CD4-positive, alpha-beta memory T cell (primary cell): ENCODE measurements around the gene WBP1. TPM values are rescaled to one million over a fixed set of nuclear protein-coding genes. Genes with fewer than 3 reads are reported as not detected.

Experiments
- CTCF ChIA-PET: fragments of 350-600 bp; sonication (Branson Sonifier 250); formaldehyde crosslinking; loops from one replicate; lab custom pipeline; 2021; ENCODE audit warnings: inconsistent platforms; ENCODE audit not compliant: partially characterized antibody; lab: Charles Lee
- POLR2A ChIA-PET: fragments of 350-600 bp; sonication (Branson Sonifier 250); formaldehyde crosslinking; loops from one replicate; lab custom pipeline; 2021; ENCODE audit not compliant: partially characterized antibody; lab: Charles Lee
- DNase-seq, 5 donors: peaks; one replicate each; pipeline versions ENCODE4 v3.0.0 to v3.0.0-alpha.2; 2020 to 2022; ENCODE audit warnings: mixed read lengths in 1 of 5
- H3K27ac ChIP-seq: one replicate; pipeline ENCODE4 v1.7.0; 2013; ENCODE audit warnings: low read depth, low read length
- H3K27me3 ChIP-seq: 2 replicates; pipeline ENCODE4 v1.7.0; 2013; ENCODE audit warnings: mild to moderate bottlenecking, low read length, moderate library complexity; ENCODE audit not compliant: insufficient read depth
- H3K36me3 ChIP-seq: 2 replicates; pipeline ENCODE4 v1.7.0; 2013; ENCODE audit warnings: mild to moderate bottlenecking, low read length, moderate library complexity; ENCODE audit not compliant: insufficient read depth
- H3K4me1 ChIP-seq: 2 replicates; pipeline ENCODE4 v1.7.0; 2013; ENCODE audit warnings: mild to moderate bottlenecking, low read length, moderate library complexity; ENCODE audit not compliant: insufficient read depth
- H3K4me3 ChIP-seq, 2 donors: one replicate each; pipeline ENCODE4 v1.7.0; 2013; ENCODE audit warnings: low read length in 2 of 2, mild to moderate bottlenecking in 1 of 2
- H3K9me3 ChIP-seq, 2 donors: one replicate each; pipeline ENCODE4 v1.7.0; 2013; ENCODE audit warnings: low read length in 2 of 2, control low read depth in 1 of 2; ENCODE audit not compliant: control insufficient read depth in 1 of 2
- H3K27ac Mint-ChIP-seq, 7 donors: one replicate each; pipeline ENCODE4 v1.8.0; 2020 to 2021; ENCODE audit warnings: mixed read lengths in 7 of 7, mild to moderate bottlenecking in 6 of 7, inconsistent platforms in 3 of 7, moderate library complexity in 3 of 7
- H3K27me3 Mint-ChIP-seq, 2 donors: one replicate each; pipeline ENCODE4 v1.8.0; 2020 to 2021; ENCODE audit warnings: mixed read lengths in 2 of 2
- H3K36me3 Mint-ChIP-seq, 2 donors: one replicate each; pipeline ENCODE4 v1.8.0; 2020 to 2021; ENCODE audit warnings: mixed read lengths in 2 of 2, inconsistent platforms in 1 of 2, mild to moderate bottlenecking in 1 of 2
- H3K4me1 Mint-ChIP-seq, 4 donors: one replicate each; pipeline ENCODE4 v1.8.0; 2020 to 2021; ENCODE audit warnings: mixed read lengths in 4 of 4, mild to moderate bottlenecking in 1 of 4
- H3K4me3 Mint-ChIP-seq, 8 donors: one replicate each; pipeline ENCODE4 v1.8.0; 2020 to 2021; ENCODE audit warnings: mixed read lengths in 8 of 8, mild to moderate bottlenecking in 7 of 8, moderate library complexity in 6 of 8, inconsistent platforms in 3 of 8
- H3K9me3 Mint-ChIP-seq, 8 donors: one replicate each; pipeline ENCODE4 v1.8.0; 2020 to 2021; ENCODE audit warnings: mixed read lengths in 8 of 8, mild to moderate bottlenecking in 5 of 8, inconsistent platforms in 3 of 8, moderate library complexity in 1 of 8
- intact Hi-C: fragments of 100-400 bp; cut with micrococcal nuclease; formaldehyde crosslinking; loops from one replicate; pipeline ENCODE4 v1.15.1; 2023
- polyA plus RNA-seq, 2 donors: library from polyadenylated mRNA; unstranded; fragments of 300-500 nt; fragmentation: Illumina TruSeq; gene quantifications; one replicate each; pipeline ENCODE4 v1.2.3, GENCODE V29; 2021
- total RNA-seq, 2 experiments: library from RNA; stranded (reverse); gene quantifications; one replicate each; pipeline ENCODE4 v1.2.3, GENCODE V29; 2021

Gene WBP1
- total and polyA plus RNA-seq, 4 experiments from 2014 or later: 38.1 to 109 (median 74.7) TPM

DNA sequence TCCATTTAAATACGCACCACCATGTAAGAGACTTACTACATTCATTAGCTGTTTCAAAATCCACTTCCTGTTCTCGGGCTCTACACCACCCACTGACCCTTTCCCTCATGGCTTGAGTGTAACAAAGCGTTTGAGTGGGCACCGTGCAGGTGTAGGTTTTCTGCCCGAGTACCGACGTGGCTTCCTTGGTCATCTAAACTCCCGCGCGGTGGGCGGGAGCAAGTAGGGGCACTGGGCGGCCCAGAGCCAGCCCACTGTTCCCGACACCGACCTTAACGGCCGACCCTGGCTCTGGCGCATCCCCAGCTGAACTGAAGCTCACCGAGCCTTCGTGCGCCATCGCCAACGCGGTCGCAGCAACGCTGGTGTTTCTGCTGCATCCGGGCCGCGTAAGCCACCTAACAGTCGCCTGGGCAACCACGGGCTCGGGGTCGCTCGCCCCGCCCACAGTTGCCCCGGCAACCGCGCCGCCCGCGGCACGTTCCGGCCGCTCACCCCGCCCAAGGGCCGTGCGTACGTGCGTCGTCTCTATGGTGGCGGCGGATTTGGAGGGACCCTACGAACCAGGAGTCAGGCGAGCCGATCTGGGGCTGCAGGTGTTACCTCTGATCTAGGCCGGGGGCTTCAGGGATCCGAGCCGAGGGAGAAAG, 36.9 kb upstream of the WBP1 start, which contains the start of the genes C2orf81 and WDR54:
Gene C2orf81, minus strand, starts transcription at position 399 of the 650 bp plus-strand sequence. Its CDS starts 59 bp downstream, at position 340.
Gene WDR54, plus strand, starts transcription at position 510 of the 650 bp plus-strand sequence. CDS start 424 bp downstream, outside the sequence.
- DNase-seq: peak; percentile 91 to 96 (median 95)
- Histone ChIP-seq H3K27me3 (no peaks in the 10 kb centered on the region), H3K4me3 (peak within 1 kb of the TSS; percentile 76 to 88), H3K4me1 (peaks cover 11% of the 10 kb centered on the region), H3K9me3 (no peaks in the 10 kb centered on the region), H3K36me3 (no peaks in the 10 kb centered on the region), H3K27ac (peak within 1 kb of the TSS; percentile 93)
- Mint-ChIP-seq H3K9me3 (no peaks in the 10 kb centered on the region), H3K27me3 (no peaks in the 10 kb centered on the region), H3K27ac (peak within 1 kb of the TSS; percentile 88 to 100 (median 99)), H3K36me3 (peaks cover 9 to 13% of the 10 kb centered on the region in 2 donors), H3K4me1 (peaks cover 12 to 30% (median 21%) of the 10 kb centered on the region in 4 donors), H3K4me3 (peak within 1 kb of the TSS; percentile 96 to 100 (median 98))
- intact Hi-C loops: loop anchor here (1.0 kb wide), 6 partner anchors 29 to 684 kb away; partner anchors contain the start of genes AUP1, DGUOK, HTRA2 and TPRKB
- CTCF ChIA-PET: interaction anchor here (0.7 to 2.2 kb wide), 5 partner anchors 32 to 111 kb away, joined by 3 to 6 read pairs (median 5); partner anchors contain the start of genes INO80B and PCGF1
- POLR2A ChIA-PET: interaction anchor here (0.8 to 4.7 kb wide), 14 partner anchors 11 to 494 kb away, joined by 3 to 72 read pairs (median 8); partner anchors contain the start of genes AUP1, CCDC142, DQX1 and HTRA2

DNA sequence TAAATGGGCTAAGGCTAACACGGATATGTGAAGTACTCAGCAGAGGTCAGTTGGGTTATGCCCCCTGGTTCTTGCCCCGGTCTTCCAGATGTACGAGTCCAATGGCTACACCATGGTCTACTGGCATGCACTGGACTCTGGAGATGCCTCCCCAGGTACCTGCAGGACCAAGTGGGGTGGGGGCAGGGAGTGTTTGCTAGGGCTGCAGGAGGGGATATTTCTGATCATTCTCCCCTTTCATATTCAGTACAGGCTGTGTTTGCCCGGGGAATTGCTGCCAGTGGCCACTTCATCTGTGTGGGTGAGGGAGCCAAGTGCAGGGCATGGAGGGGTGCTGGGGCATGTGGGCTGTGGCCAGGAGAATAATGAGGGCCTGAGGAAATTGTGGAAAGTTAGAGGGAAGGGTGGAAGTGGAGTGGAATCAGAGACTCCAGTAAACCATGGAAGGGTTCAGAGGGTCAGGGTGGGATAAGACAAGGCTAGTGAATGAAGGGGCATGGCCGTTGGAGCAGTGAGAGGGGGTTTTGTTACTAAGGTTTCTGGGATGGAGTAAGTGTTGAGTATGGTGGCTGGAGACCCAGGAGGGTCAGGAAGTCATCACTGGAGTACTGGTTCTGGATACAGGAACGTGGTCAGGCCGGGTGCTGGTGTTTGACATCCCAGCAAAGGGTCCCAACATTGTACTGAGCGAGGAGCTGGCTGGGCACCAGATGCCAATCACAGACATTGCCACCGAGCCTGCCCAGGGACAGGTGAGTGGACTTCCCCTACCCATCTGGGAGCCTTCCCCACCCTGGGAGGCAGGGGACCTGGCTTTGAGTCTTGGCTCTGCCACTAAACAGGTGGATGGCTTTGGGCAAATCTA, 34.8 kb upstream of the WBP1 start:
- ChIA-PET CTCF (no interaction called here), POLR2A (interaction anchor here (1.1 to 4.7 kb wide), 3 partner anchors 31 to 33 kb away, joined by 4 to 72 read pairs (median 34); partner anchors contain the start of genes INO80B and WBP1)
- Mint-ChIP-seq H3K27ac (peak overlapping the region; percentile 87 to 100 (median 92)), H3K36me3 (peaks cover 9 to 16% of the 10 kb centered on the region in 2 donors), H3K9me3 (peaks cover 0 to 1% (median 0%) of the 10 kb centered on the region in 8 donors), H3K4me1 (peaks cover 12 to 30% (median 21%) of the 10 kb centered on the region in 4 donors), H3K27me3 (no peaks in the 10 kb centered on the region), H3K4me3 (peak overlapping the region in 7 of 8 donors; percentile 12 to 100 (median 98))
- H3K36me3 ChIP-seq: no peaks in the 10 kb centered on the region
- DNase-seq: no peak
- no peaks in the 10 kb centered on the region for H3K27me3 ChIP-seq
- intact Hi-C loops: no loop called here
- H3K27ac ChIP-seq: no peak overlapping the region
- H3K4me1 ChIP-seq: peaks cover 11% of the 10 kb centered on the region
- no peak overlapping the region for H3K4me3 ChIP-seq
- no peaks in the 10 kb centered on the region for H3K9me3 ChIP-seq

DNA sequence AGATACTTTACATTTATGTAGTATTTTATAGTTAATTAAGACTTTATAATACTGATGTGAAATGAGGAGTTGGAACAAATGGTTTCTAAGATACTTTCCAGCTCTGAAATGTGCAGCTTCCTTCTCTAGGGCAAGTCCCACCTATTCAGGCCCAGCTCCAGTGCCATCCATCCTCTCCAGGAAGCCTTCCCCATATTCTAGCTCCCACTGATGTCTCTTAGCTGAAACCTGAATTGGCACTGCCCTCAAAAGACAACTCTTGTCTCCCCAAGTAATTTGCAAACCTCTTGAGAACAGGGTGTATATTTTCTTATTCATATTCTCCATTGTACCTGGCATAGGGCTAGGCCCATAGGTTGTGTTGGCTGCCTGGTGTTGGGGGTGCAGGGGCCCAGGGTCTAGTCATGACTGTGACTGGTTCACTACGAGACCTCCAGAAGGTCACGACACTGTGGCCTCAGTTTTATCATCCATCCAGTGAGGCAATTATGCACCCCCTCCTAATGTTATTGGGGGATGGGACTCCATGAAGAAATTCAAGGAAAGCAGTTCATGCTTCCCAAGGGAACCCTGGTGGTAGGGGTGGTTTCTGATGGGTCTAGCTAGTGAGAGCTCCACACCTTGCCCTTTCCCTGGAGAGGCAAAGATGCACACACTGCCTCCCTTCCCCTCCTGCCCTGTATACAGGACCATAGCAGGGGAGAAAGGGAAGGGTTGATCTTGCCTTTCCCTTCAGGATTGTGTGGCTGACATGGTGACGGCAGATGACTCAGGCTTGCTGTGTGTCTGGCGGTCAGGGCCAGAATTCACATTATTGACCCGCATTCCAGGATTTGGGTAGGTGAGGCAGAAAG, 33.9 kb upstream of the WBP1 start:
- H3K4me1 Mint-ChIP-seq: peaks cover 12 to 30% (median 21%) of the 10 kb centered on the region in 4 donors
- H3K4me3 Mint-ChIP-seq: no peak overlapping the region
- Histone ChIP-seq H3K36me3 (no peaks in the 10 kb centered on the region), H3K9me3 (no peaks in the 10 kb centered on the region), H3K4me3 (no peak overlapping the region), H3K27ac (no peak overlapping the region), H3K27me3 (no peaks in the 10 kb centered on the region), H3K4me1 (peaks cover 11% of the 10 kb centered on the region)
- H3K9me3 Mint-ChIP-seq: peaks cover 0 to 1% (median 0%) of the 10 kb centered on the region in 8 donors
- ChIA-PET CTCF (interaction anchor here (0.6 to 1.1 kb wide), 3 partner anchors 15 to 165 kb away, joined by 3 read pairs; no protein-coding TSS in a partner anchor), POLR2A (interaction anchor here (1.1 to 4.7 kb wide), 2 partner anchors 30 to 33 kb away, joined by 4 to 34 read pairs; partner anchors contain the start of gene INO80B)
- no peak for DNase-seq
- no peaks in the 10 kb centered on the region for H3K27me3 Mint-ChIP-seq
- intact Hi-C loops: no loop called here
- peaks cover 9 to 16% of the 10 kb centered on the region in 2 donors for H3K36me3 Mint-ChIP-seq
- peak overlapping the region in 4 of 7 donors; percentile 14 to 80 (median 62) for H3K27ac Mint-ChIP-seq

DNA sequence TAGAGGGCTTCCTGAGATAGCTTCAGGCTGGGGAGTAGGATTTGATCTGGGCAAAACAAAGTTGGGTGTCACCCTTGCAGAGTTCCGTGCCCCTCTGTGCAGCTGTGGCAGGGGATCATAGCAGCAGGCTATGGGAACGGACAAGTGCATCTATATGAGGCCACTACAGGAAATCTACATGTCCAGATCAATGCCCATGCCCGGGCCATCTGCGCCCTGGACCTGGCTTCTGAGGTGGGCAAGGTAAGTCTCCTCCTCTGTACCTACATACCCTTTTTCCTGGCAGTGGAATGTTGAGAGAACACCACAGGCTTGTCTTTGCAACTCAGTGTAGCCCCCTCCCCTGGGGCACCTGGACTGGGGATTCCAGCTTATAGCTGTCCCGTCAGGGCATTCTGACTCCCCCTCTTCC, 33.2 kb upstream of the WBP1 start:
- no peaks in the 10 kb centered on the region for H3K36me3 ChIP-seq
- no peaks in the 10 kb centered on the region for H3K9me3 ChIP-seq
- peaks cover 11% of the 10 kb centered on the region for H3K4me1 ChIP-seq
- peak overlapping the region in 2 of 7 donors; percentile 14 to 73 for H3K27ac Mint-ChIP-seq
- H3K27me3 ChIP-seq: no peaks in the 10 kb centered on the region
- no peaks in the 10 kb centered on the region for H3K27me3 Mint-ChIP-seq
- peaks cover 12 to 27% (median 19%) of the 10 kb centered on the region in 4 donors for H3K4me1 Mint-ChIP-seq
- peaks cover 9 to 16% of the 10 kb centered on the region in 2 donors for H3K36me3 Mint-ChIP-seq
- DNase-seq: no peak
- intact Hi-C loops: no loop called here
- no peak overlapping the region for H3K4me3 ChIP-seq
- peaks cover 0 to 1% (median 0%) of the 10 kb centered on the region in 8 donors for H3K9me3 Mint-ChIP-seq
- ChIA-PET CTCF (interaction anchor here (0.6 to 1.1 kb wide), 3 partner anchors 16 to 165 kb away, joined by 3 read pairs; no protein-coding TSS in a partner anchor), POLR2A (interaction anchor here (0.5 kb wide), 1 partner anchor 25 kb away, joined by 3 read pairs; no protein-coding TSS in a partner anchor)
- no peak overlapping the region for H3K27ac ChIP-seq
- peak overlapping the region in 1 of 8 donors; percentile 40 for H3K4me3 Mint-ChIP-seq

DNA sequence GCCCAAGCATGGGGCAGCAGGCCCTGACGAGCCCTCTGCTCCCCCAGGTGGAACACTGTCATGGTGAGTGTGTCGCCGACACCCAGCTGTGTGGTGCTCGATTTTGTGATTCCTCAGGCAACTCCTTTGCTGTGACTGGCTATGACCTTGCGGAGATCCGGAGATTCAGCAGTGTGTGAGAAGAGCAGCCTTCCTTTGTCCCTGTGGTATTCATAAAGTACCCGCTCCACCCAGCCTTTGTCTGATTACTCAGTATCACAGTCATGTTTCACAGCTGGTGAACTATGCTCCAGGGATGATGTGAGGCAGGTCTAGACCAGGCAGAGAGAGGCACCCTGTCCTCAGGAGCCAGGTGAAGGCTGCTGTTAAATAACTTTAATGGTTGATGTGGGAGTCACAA, 32.7 kb upstream of the WBP1 start:
- Histone ChIP-seq H3K4me1 (peaks cover 11% of the 10 kb centered on the region), H3K27ac (no peak overlapping the region), H3K27me3 (no peaks in the 10 kb centered on the region), H3K4me3 (no peak overlapping the region), H3K36me3 (no peaks in the 10 kb centered on the region), H3K9me3 (no peaks in the 10 kb centered on the region)
- Mint-ChIP-seq H3K27ac (peak overlapping the region in 3 of 7 donors; percentile 47 to 61 (median 60)), H3K27me3 (no peaks in the 10 kb centered on the region), H3K4me3 (no peak overlapping the region), H3K9me3 (peaks cover 0 to 1% (median 0%) of the 10 kb centered on the region in 8 donors), H3K4me1 (peaks cover 7 to 22% (median 15%) of the 10 kb centered on the region in 4 donors), H3K36me3 (peaks cover 9 to 16% of the 10 kb centered on the region in 2 donors)
- ChIA-PET CTCF (interaction anchor here (1.0 kb wide), 1 partner anchor 19 kb away, joined by 3 read pairs; no protein-coding TSS in a partner anchor), POLR2A (interaction anchor here (0.5 kb wide), 1 partner anchor 25 kb away, joined by 3 read pairs; no protein-coding TSS in a partner anchor)
- no peak for DNase-seq
- intact Hi-C loops: no loop called here
